T-helper 1 cell treated with Interleukin-12 subunit alpha and Interleukin-12 subunit beta and Interleukin-4 antibody, amounts not matched to agents 30 ng/mL and 1 ng/mL, for 36 hours (primary cell): Measurements from ENCODE around the gene TCEAL3. TPM values are rescaled to one million over a fixed set of nuclear protein-coding genes. Genes with fewer than 3 reads are reported as not detected.
"Not testable (repeated sequence)": the region's sequence is repeated elsewhere in the genome, so short reads cannot be mapped to it uniquely, and the experiment has no call there.

Experiments
- intact Hi-C: fragments of 100-400 bp; cut with micrococcal nuclease; formaldehyde crosslinking; loops from one replicate; pipeline ENCODE4 v1.15.1; 2024
- total RNA-seq: library from RNA; stranded (reverse); gene quantifications from 2 replicates; pipeline ENCODE4 v1.2.3, GENCODE V29; 2022

TCEAL3 gene
- total RNA-seq, 1 donor from 2014 or later = 0.49 TPM

- intact Hi-C loops = no loop called here
Measured at GRCh38 chrX:103624111-103624510, 16.3 kb downstream of the TCEAL3 start.

GRCh38 chrX:103626855-103627254 lies 19.1 kb downstream of the TCEAL3 start:
- intact Hi-C loops = loop anchor here (5.0 kb wide), 1 partner anchor 40 kb away; the partner anchor contains the start of gene TCEAL4

GRCh38 chrX:103628386-103629317 lies 20.9 kb downstream of the TCEAL3 start, which contains the start of gene TCEAL1:
Gene TCEAL1 (plus strand): TSS chrX:103628975. CDS start chrX:103629917, 942 bp downstream.
- intact Hi-C loops = loop anchor here (1.0 to 5.0 kb wide), 3 partner anchors 41 to 95 kb away; partner anchors contain the start of gene TCEAL4

GRCh38 chrX:103629318-103630170 lies 21.8 kb downstream of the TCEAL3 start:
- intact Hi-C loops = loop anchor here (1.0 to 5.0 kb wide), 2 partner anchors 42 to 56 kb away; partner anchors contain the start of gene TCEAL4

GRCh38 chrX:103630171-103630511 lies 22.4 kb downstream of the TCEAL3 start:
- intact Hi-C loops = no loop called here

- intact Hi-C loops = no loop called here
Measured at GRCh38 chrX:103631145-103631544, 23.4 kb downstream of the TCEAL3 start.

- intact Hi-C loops = no loop called here
Measured at GRCh38 chrX:103635436-103635835, 27.7 kb downstream of the TCEAL3 start.

- intact Hi-C loops = no loop called here
Measured at GRCh38 chrX:103637604-103638338, 30.0 kb downstream of the TCEAL3 start.

- intact Hi-C loops = not testable (repeated sequence)
Measured at GRCh38 chrX:103638479-103639346, 30.9 kb downstream of the TCEAL3 start.

GRCh38 chrX:103640401-103641155 lies 32.8 kb downstream of the TCEAL3 start:
- intact Hi-C loops = no loop called here

- intact Hi-C loops = no loop called here
Measured at GRCh38 chrX:103644125-103644524, 36.4 kb downstream of the TCEAL3 start.

- intact Hi-C loops = no loop called here
Measured at GRCh38 chrX:103647630-103648029, 39.9 kb downstream of the TCEAL3 start.

GRCh38 chrX:103651151-103651773 lies 43.5 kb downstream of the TCEAL3 start:
- intact Hi-C loops = no loop called here

- intact Hi-C loops = not testable (repeated sequence)
Measured at GRCh38 chrX:103655230-103656000, 47.7 kb downstream of the TCEAL3 start.

- intact Hi-C loops = no loop called here
Measured at GRCh38 chrX:103656617-103657016, 48.9 kb downstream of the TCEAL3 start.

GRCh38 chrX:103657066-103657465 lies 49.3 kb downstream of the TCEAL3 start:
- intact Hi-C loops = not testable (repeated sequence)

GRCh38 chrX:103658681-103659433 lies 51.1 kb downstream of the TCEAL3 start:
- intact Hi-C loops = no loop called here
